Endometrium (tissue), 2 donors: ENCODE data around the gene PLPP4.

Experiments
- FAIRE-seq: peaks from 2 replicates; lab custom pipeline; 2012; peaks lifted over from hg19 to GRCh38; lab: Jason Lieb, UNC
- donor health status: control.
- donor health status: control.

PLPP4 gene

GRCh38 chr10:120457431-120458172, 575 bp downstream of the PLPP4 start:
- no peak for FAIRE-seq

- no peak for FAIRE-seq
These were observed 1.4 kb downstream of the PLPP4 start for GRCh38 chr10:120458432-120458831.

- FAIRE-seq: no peak
These were observed 2.2 kb downstream of the PLPP4 start for GRCh38 chr10:120459185-120459584.

- FAIRE-seq: no peak
These were observed 3.2 kb downstream of the PLPP4 start for GRCh38 chr10:120460186-120460585.

- FAIRE-seq: no peak
These were observed 3.7 kb downstream of the PLPP4 start for GRCh38 chr10:120460776-120461175.

- FAIRE-seq: no peak
These were observed 5.1 kb downstream of the PLPP4 start for GRCh38 chr10:120462018-120462682.

GRCh38 chr10:120465138-120465537, 8.1 kb downstream of the PLPP4 start:
- FAIRE-seq: no peak

GRCh38 chr10:120466006-120466405, 9.0 kb downstream of the PLPP4 start:
- FAIRE-seq: no peak

GRCh38 chr10:120473593-120473992, 16.6 kb downstream of the PLPP4 start:
- no peak for FAIRE-seq

GRCh38 chr10:120474956-120475355, 17.9 kb downstream of the PLPP4 start:
- no peak for FAIRE-seq

- FAIRE-seq: no peak
These were observed 19.1 kb downstream of the PLPP4 start for GRCh38 chr10:120475844-120476791.

GRCh38 chr10:120477021-120477742, 20.2 kb downstream of the PLPP4 start:
- no peak for FAIRE-seq

- no peak for FAIRE-seq
These were observed 20.7 kb downstream of the PLPP4 start for GRCh38 chr10:120477743-120478141.

GRCh38 chr10:120478386-120478785, 21.4 kb downstream of the PLPP4 start:
- no peak for FAIRE-seq

GRCh38 chr10:120479506-120479905, 22.5 kb downstream of the PLPP4 start:
- no peak for FAIRE-seq

GRCh38 chr10:120480065-120480600, 23.1 kb downstream of the PLPP4 start:
- no peak for FAIRE-seq

- no peak for FAIRE-seq
These were observed 23.8 kb downstream of the PLPP4 start for GRCh38 chr10:120480848-120481247.

- no peak for FAIRE-seq
These were observed 26.0 kb downstream of the PLPP4 start for GRCh38 chr10:120483006-120483405.

- no peak for FAIRE-seq
These were observed 26.7 kb downstream of the PLPP4 start for GRCh38 chr10:120483651-120484301.

GRCh38 chr10:120485946-120486345, 28.9 kb downstream of the PLPP4 start:
- no peak for FAIRE-seq

GRCh38 chr10:120486671-120487205, 29.7 kb downstream of the PLPP4 start:
- FAIRE-seq: no peak
